GM19468 (cell line): ENCODE data around the gene PSEN1.

ENCODE experiments used
- ATAC-seq: cut with Tn5 transposase; IDR thresholded peaks from one replicate; pipeline ENCODE4 v1.9.1; 2021; ENCODE audit warnings: mild to moderate bottlenecking, moderate library complexity, moderate number of reproducible peaks; ENCODE audit not compliant: unreplicated experiment; ENCODE audit errors: extremely low read depth

The PSEN1 gene

GRCh38 chr14:73250317-73250713, 114.0 kb downstream of the PSEN1 start:
- ATAC-seq, result no peak

GRCh38 chr14:73250781-73251500, 114.6 kb downstream of the PSEN1 start:
- ATAC-seq, result no peak

DNA sequence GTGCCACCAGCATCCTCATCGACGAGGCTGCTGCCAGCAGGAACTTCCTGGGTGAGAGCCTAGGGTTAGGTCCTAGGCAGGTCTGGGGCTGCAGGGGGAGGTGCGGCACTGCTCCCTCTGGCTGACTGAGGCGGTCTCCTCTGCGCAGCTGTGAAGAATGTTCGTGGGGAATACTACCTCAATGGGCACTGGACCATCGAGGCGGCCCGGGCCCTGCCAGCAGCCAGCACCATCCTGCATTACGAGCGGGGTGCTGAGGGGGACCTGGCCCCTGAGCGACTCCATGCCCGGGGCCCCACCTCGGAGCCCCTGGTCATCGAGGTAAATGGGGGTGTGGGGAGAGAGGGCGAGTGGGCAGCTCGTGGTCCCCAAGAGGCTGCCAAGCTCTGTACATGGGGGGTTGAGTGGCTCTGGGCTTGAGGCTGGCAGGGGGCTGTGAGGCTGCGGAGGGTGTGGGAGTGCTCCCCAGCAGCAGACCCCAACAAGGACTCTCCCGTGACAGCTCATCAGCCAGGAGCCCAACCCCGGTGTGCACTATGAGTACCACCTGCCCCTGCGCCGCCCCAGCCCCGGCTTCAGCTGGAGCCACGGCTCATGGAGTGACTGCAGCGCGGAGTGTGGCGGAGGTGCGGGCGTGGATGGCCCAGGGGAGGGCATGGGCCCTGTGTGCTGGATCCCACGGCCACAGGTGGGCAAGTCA, 115.4 kb downstream of the PSEN1 start:
- ATAC-seq, result no peak

DNA sequence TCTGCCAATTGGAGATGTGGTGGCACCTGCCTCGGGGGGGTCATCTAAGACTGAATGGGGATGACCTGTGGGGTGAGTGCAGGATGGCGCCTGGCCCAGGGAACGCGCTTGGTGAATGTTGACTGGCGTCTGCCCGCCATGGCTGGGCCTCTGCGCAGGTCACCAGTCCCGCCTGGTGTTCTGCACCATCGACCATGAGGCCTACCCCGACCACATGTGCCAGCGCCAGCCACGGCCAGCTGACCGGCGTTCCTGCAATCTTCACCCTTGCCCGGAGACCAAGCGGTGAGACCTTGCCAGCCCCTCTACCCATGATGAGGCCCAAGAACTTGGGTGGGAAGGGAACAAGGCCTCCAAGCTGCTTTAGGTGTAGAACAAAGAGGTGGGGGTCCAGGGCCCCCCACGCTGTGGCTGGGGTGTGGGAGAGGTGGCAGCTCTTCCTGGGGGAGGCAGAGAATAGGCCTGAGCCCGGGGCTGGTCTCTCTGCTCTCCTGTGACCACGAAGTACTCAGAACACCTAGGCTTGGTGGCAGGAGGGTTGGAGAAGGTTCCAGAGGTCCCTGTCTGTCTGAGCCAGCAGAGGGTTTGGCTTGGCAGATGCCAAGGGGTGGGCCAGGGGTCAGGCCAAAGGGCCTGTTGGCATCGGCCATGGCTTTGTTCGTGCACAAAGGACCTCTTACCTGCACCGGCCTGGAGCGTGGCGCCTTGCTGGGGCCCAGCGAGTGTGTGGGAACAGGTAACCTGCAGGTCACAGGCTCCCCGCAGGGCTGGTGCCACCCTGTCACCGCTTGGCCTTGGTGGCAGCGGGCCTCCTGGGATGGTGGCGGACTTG, 116.4 kb downstream of the PSEN1 start:
- ATAC-seq, result no peak

GRCh38 chr14:73253323-73253610, 117.0 kb downstream of the PSEN1 start:
- no peak for ATAC-seq

- no peak for ATAC-seq
These were observed 117.4 kb downstream of the PSEN1 start for GRCh38 chr14:73253721-73254120.

DNA sequence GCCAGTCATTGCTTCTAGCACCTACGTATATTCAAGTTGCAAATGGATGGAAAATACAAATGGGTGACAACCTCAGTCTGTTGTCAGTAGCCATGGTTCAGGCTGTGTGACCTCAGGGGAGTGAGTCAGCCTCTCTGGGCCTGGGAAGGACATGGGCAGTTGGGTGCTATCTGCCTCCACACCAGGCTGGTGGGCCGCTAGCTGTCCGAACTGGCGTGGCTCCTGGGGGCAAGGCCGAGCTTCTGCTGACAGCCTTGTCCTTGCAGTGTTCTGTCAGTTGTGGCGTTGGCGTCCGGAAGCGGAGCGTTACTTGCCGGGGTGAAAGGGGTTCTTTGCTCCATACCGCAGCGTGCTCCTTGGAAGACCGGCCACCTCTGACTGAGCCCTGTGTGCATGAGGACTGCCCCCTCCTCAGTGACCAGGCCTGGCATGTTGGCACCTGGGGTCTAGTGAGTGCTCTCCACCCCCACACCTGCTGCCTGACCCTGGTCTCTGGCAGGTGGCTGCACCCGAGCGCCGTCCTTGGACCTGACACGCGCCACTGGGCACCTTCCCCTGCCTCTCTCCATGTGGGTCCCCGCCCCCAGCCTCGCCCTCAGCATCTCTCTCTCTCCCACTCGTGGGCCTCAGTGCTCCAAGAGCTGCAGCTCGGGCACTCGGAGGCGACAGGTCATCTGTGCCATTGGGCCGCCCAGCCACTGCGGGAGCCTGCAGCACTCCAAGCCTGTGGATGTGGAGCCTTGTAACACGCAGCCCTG, 118.1 kb downstream of the PSEN1 start:
- no peak for ATAC-seq

DNA sequence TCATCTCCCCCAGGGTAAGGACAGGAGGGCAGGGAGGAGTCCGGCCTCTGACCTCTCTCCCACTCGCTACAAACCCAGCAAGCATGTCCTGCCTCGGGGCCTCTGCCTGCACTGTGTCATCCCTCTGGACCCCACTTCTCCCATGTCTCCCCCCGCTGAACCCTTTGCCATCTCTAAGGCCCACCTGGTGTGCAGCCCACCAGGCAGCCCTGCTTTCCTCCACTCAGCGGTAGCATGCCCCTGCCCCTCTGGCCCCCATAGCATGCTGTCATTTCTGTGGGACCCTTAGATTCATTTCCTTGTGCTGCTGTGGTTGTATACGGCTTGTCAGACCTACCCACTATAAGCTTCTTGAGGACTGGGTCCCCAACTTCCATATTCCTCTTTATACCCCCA, 118.7 kb downstream of the PSEN1 start:
- no peak for ATAC-seq

GRCh38 chr14:73255693-73256225, 119.5 kb downstream of the PSEN1 start:
- no peak for ATAC-seq

GRCh38 chr14:73258076-73258475, 121.8 kb downstream of the PSEN1 start:
- ATAC-seq, result no peak

DNA sequence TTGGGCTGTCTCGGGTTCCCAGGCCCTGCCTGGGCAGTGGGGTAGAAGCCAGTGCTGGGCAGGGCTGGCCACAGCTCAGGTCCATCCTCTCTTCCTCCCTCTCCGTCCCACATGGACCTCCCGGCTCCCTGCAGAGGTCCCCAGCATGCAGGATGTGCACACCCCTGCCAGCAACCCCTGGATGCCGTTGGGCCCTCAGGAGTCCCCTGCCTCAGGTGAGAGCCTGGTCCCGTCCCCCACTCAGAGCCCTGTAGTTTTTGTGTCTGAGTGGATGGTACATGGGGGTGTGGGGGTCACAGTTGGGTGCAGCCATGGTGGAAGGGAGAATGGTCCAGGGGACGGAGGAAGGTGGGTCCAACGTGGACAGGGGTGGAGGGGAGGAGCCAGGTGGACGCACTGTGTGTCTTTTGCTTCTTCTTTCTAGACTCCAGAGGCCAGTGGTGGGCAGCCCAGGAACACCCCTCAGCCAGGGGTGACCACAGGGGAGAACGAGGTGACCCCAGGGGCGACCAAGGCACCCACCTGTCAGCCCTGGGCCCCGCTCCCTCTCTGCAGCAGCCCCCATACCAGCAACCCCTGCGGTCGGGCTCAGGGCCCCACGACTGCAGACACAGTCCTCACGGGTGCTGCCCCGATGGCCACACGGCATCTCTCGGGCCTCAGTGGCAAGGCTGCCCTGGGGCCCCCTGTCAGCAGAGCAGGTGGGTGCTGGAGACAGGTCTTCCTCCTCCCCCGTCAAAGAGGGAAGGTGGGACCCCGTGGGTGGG, 122.7 kb downstream of the PSEN1 start:
- ATAC-seq, result no peak

GRCh38 chr14:73259837-73260236, 123.5 kb downstream of the PSEN1 start:
- no peak for ATAC-seq

- no peak for ATAC-seq
These were observed 124.3 kb downstream of the PSEN1 start for GRCh38 chr14:73260574-73260973.

- no peak for ATAC-seq
These were observed 124.8 kb downstream of the PSEN1 start for GRCh38 chr14:73261075-73261474.

- ATAC-seq, result no peak
These were observed 125.5 kb downstream of the PSEN1 start for GRCh38 chr14:73261520-73262426.

DNA sequence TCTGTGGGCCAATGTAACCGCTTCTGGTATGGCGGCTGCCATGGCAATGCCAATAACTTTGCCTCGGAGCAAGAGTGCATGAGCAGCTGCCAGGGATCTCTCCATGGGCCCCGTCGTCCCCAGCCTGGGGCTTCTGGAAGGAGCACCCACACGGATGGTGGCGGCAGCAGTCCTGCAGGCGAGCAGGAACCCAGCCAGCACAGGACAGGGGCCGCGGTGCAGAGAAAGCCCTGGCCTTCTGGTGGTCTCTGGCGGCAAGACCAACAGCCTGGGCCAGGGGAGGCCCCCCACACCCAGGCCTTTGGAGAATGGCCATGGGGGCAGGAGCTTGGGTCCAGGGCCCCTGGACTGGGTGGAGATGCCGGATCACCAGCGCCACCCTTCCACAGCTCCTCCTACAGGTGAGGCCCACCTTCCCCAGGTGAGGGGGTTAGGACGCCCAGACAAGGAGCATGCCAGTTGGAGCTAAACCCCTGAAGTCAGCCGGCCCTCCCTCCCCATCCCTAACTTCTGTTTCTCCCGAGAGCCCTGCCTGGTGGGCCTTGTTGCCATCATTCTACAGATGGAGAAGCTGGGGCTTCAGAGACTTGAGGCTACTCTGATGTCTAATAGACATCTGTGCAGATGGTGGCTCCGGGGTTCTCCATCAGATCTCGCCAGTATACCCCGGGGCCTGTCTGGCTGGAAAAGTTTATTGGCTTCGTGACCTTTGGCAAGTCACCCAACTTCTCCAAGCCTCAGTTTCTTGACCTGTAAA, 126.3 kb downstream of the PSEN1 start:
- no peak for ATAC-seq

DNA sequence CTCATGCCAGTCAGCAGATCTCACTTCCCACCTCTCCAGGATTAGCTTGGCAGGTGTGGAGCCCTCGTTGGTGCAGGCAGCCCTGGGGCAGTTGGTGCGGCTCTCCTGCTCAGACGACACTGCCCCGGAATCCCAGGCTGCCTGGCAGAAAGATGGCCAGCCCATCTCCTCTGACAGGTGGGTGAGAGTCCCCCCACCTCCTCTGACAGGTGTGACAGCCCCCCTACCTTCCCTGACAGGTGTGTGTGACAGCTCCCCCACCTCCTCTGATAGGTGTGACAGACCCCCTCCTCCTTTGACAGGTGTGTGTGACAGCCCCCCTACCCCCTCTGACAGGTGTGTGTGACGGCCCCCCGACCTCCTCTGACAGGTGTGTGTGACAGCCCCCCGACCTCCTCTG, 127.3 kb downstream of the PSEN1 start:
- no peak for ATAC-seq
